ENCODE results near the gene C12orf43.
A peak's percentile ranks its signal among the peaks of the same experiment; 100 is the strongest.

C12orf43 gene

DNA sequence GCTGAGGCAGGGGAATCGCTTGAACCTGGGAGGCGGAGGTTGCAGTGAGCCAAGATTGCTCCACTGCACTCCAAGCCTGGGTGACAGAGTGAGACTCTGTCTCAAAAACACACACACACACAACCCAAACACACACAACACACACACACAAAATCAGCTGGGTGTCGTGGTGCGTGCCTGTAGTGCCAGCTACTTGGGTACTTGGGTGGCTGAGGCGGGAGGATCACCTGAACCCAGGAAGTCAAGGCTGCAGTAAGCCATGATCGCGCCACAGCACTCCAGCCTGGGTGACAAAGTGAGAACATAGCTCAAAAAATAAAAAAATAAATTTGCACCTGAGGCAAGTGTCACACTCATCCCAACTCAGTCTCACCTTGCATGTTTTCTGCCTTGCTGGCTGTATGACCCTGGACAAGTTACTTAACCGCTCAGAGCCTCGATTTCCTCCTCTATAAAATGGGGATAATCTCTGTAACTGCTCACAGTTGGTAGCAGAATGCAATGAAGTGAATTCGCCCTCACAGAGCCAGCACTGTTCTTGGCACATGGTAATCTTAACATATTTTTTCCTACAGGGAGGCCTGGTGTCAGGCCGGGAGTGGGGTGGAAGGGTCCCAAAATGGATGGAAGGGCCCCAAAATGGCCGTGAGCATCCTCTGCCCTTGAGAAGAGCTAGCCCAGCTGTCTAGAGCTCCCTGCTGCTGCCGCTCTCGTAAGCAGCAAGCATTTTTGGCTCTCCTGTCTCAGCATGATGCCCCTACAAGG is 38.6 kb downstream of the C12orf43 start:
- no peak for DNase-seq (ENCODE audit: low read depth in 1 of 2, low spot score in 1 of 2)
- Histone ChIP-seq H3K27me3 (ENCODE audit: insufficient read depth, poor library complexity, severe bottlenecking) (no peaks in the 10 kb centered on the region), H3K4me3 (replicated peaks; ENCODE audit: insufficient read depth, low read length) (no peak overlapping the region), H3K27ac (replicated peaks) (no peak overlapping the region)
- TF ChIP-seq SPI1 (IDR thresholded peaks at IDR 0.05; ENCODE audit: borderline replicate concordance, low read depth) (no peak), GABPA (IDR thresholded peaks at IDR 0.05; ENCODE audit: low read depth) (no peak), POLR2AphosphoS5 (IDR thresholded peaks at IDR 0.05; ENCODE audit: low read depth) (no peak)
- TF ChIP-seq, protein P1, sequence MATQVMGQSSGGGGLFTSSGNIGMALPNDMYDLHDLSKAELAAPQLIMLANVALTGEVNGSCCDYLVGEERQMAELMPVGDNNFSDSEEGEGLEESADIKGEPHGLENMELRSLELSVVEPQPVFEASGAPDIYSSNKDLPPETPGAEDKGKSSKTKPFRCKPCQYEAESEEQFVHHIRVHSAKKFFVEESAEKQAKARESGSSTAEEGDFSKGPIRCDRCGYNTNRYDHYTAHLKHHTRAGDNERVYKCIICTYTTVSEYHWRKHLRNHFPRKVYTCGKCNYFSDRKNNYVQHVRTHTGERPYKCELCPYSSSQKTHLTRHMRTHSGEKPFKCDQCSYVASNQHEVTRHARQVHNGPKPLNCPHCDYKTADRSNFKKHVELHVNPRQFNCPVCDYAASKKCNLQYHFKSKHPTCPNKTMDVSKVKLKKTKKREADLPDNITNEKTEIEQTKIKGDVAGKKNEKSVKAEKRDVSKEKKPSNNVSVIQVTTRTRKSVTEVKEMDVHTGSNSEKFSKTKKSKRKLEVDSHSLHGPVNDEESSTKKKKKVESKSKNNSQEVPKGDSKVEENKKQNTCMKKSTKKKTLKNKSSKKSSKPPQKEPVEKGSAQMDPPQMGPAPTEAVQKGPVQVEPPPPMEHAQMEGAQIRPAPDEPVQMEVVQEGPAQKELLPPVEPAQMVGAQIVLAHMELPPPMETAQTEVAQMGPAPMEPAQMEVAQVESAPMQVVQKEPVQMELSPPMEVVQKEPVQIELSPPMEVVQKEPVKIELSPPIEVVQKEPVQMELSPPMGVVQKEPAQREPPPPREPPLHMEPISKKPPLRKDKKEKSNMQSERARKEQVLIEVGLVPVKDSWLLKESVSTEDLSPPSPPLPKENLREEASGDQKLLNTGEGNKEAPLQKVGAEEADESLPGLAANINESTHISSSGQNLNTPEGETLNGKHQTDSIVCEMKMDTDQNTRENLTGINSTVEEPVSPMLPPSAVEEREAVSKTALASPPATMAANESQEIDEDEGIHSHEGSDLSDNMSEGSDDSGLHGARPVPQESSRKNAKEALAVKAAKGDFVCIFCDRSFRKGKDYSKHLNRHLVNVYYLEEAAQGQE (IDR thresholded peaks at IDR 0.05; ENCODE audit: insufficient replicate concordance, low read depth): no peak
- TF ChIP-seq, protein P2, sequence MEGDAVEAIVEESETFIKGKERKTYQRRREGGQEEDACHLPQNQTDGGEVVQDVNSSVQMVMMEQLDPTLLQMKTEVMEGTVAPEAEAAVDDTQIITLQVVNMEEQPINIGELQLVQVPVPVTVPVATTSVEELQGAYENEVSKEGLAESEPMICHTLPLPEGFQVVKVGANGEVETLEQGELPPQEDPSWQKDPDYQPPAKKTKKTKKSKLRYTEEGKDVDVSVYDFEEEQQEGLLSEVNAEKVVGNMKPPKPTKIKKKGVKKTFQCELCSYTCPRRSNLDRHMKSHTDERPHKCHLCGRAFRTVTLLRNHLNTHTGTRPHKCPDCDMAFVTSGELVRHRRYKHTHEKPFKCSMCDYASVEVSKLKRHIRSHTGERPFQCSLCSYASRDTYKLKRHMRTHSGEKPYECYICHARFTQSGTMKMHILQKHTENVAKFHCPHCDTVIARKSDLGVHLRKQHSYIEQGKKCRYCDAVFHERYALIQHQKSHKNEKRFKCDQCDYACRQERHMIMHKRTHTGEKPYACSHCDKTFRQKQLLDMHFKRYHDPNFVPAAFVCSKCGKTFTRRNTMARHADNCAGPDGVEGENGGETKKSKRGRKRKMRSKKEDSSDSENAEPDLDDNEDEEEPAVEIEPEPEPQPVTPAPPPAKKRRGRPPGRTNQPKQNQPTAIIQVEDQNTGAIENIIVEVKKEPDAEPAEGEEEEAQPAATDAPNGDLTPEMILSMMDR (IDR thresholded peaks at IDR 0.05; ENCODE audit: insufficient read depth, low read length): no peak

GRCh38 chr12:120972870-120973543 is 43.3 kb downstream of the C12orf43 start:
- Histone ChIP-seq H3K4me3 (replicated peaks; ENCODE audit: insufficient read depth, low read length) (no peak overlapping the region), H3K27me3 (ENCODE audit: insufficient read depth, poor library complexity, severe bottlenecking) (no peaks in the 10 kb centered on the region), H3K27ac (replicated peaks) (no peak overlapping the region)
- DNase-seq (ENCODE audit: low read depth in 1 of 2, low spot score in 1 of 2): peak in 1 of 2 experiments; percentile 21
- TF ChIP-seq, protein P1 (IDR thresholded peaks at IDR 0.05; ENCODE audit: insufficient replicate concordance, low read depth): no peak
- no peak for TF ChIP-seq POLR2AphosphoS5 (IDR thresholded peaks at IDR 0.05; ENCODE audit: low read depth)
- TF ChIP-seq SPI1 (IDR thresholded peaks at IDR 0.05; ENCODE audit: borderline replicate concordance, low read depth): no peak
- TF ChIP-seq, protein P2 (IDR thresholded peaks at IDR 0.05; ENCODE audit: insufficient read depth, low read length): no peak
- no peak for TF ChIP-seq GABPA (IDR thresholded peaks at IDR 0.05; ENCODE audit: low read depth)

DNA sequence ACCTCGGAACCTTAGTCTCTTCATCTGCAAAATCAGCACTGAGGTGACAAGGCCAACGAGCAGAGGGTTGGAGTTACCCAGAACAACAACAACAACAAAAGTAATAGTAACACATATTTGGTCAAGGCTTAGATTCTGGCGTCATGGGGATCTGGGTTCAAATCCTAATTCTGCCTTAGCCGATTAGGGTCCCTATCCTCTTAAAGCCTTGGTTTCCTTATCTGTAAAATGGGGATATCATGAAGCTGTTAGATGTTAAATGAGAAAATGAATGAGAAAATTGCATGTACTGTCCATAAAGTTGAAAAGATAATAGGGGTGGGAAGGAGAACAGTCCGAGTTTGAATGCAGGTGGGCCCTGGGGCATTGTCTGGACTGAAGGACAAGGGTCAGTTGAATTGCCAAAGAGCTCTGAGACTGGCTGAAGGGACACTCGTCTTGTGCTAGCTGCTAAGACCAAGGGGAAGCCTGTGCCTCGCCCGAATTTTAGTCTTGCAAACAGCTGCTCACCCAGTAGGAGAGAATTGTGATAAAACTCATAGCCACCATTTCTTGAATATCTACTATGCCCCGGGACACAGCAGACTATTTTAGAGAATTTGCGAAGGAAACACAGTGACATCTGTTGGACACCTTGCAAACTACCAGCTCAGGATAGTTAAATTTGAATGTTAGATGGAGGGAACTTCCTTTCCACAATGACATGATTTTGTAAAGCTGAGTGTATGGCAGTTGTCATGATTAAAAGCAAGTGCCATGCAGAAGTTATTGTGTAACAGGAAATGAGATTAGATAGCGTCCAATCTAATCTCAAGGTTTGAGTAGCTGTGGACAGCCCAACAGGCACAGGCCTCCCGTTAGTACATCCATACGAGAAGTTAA is 44.7 kb downstream of the C12orf43 start:
- H3K27me3 ChIP-seq (ENCODE audit: insufficient read depth, poor library complexity, severe bottlenecking): no peaks in the 10 kb centered on the region
- H3K4me3 ChIP-seq (replicated peaks; ENCODE audit: insufficient read depth, low read length): no peak overlapping the region
- H3K27ac ChIP-seq (replicated peaks): peak overlapping the region; percentile 34
- peak; percentile 73 to 82 for DNase-seq (ENCODE audit: low read depth in 1 of 2, low spot score in 1 of 2)
- TF ChIP-seq, protein P2 (IDR thresholded peaks at IDR 0.05; ENCODE audit: insufficient read depth, low read length): peak; percentile 75
- TF ChIP-seq, protein P1 (IDR thresholded peaks at IDR 0.05; ENCODE audit: insufficient replicate concordance, low read depth): no peak
- TF ChIP-seq GABPA (IDR thresholded peaks at IDR 0.05; ENCODE audit: low read depth) (peak; percentile 26; the same call in 1 of the 2 replicates), POLR2AphosphoS5 (IDR thresholded peaks at IDR 0.05; ENCODE audit: low read depth) (peak; percentile 32; the same call in 1 of the 2 replicates), SPI1 (IDR thresholded peaks at IDR 0.05; ENCODE audit: borderline replicate concordance, low read depth) (peak; percentile 65; the same call in 1 of the 2 replicates)

Data from HL-60 (cell line).